Mesodermal cell (in vitro differentiated cells): ENCODE results near the gene FSIP1.
A peak's percentile ranks its signal among the peaks of the same experiment; 100 is the strongest.

ENCODE experiments used
- H3K27ac ChIP-seq: 2 replicates; pipeline ENCODE4 v1.7.0; 2013; ENCODE audit warnings: mild to moderate bottlenecking, low read depth, low read length, moderate library complexity; ENCODE audit not compliant: severe bottlenecking
- H3K36me3 ChIP-seq: 2 replicates; pipeline ENCODE4 v1.7.1; 2013; ENCODE audit warnings: mild to moderate bottlenecking, low read length, moderate library complexity; ENCODE audit not compliant: control insufficient read depth, insufficient read depth
- H3K4me1 ChIP-seq: one replicate; pipeline ENCODE4 v1.7.1; 2013; ENCODE audit warnings: mild to moderate bottlenecking, low read length; ENCODE audit not compliant: insufficient read depth, control insufficient read depth, poor library complexity, severe bottlenecking
- H3K4me3 ChIP-seq: 2 replicates; pipeline ENCODE4 v1.7.0; 2013; ENCODE audit warnings: low read length, control low read depth, mild to moderate bottlenecking; ENCODE audit not compliant: insufficient read depth, poor library complexity, severe bottlenecking; ENCODE audit errors: extremely low read depth
- H3K9me3 ChIP-seq: 2 replicates; pipeline ENCODE4 v1.7.1; 2013; ENCODE audit warnings: mild to moderate bottlenecking, low read length, moderate library complexity; ENCODE audit not compliant: control insufficient read depth
- WGBS, 2 experiments: methylation state at CpG; one replicate each; pipeline ENCODE4 v1.1.5; 2013; ENCODE audit warnings: missing lambda C conversion rate in 2 of 2; ENCODE audit not compliant: insufficient coverage in 2 of 2; 5-methylcytosine and 5-hydroxymethylcytosine counted together

Gene FSIP1

DNA sequence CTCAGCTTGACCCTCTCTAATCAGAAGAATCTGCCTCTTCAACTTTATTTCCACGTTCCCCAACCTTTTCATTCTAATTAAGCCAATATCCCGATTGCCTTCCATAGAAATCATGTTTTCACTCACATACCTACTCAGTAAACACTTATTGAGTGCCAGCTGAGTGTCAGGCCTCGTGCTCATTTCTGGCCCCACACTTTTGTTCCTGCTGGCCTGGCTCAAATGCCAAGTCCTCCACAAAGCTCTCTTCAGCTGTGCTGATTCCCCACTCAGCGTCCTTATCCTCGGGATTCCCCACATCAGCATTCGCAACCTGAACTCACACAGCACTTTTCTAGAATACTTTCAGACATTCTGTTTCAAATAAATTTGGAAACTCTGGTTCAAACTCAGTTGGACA lies 132.9 kb downstream of the FSIP1 start:
- Histone ChIP-seq H3K27ac (no peak overlapping the region), H3K9me3 (peaks cover 4% of the 10 kb centered on the region), H3K4me1 (no peaks in the 10 kb centered on the region), H3K4me3 (no peak overlapping the region), H3K36me3 (no peaks in the 10 kb centered on the region)
- 85 to 89% methylated on average over 6 of the region's 6 CpGs for WGBS, 2 experiments

GRCh38 chr15:39646425-39646824 lies 136.2 kb downstream of the FSIP1 start:
- 83 to 100% methylated on average over 1 to 2 of the region's 5 CpGs for WGBS, 2 experiments

GRCh38 chr15:39645976-39646257 lies 136.7 kb downstream of the FSIP1 start:
- 100% methylated on average over 2 of the region's 2 CpGs for WGBS, 2 experiments
- H3K9me3 ChIP-seq = no peaks in the 10 kb centered on the region
- H3K27ac ChIP-seq = no peak overlapping the region
- peaks cover 11% of the 10 kb centered on the region for H3K4me1 ChIP-seq
- H3K36me3 ChIP-seq = no peaks in the 10 kb centered on the region
- no peak overlapping the region for H3K4me3 ChIP-seq

More at GRCh38 chr15:39646425-39646824, 136.2 kb downstream of the FSIP1 start:
- Histone ChIP-seq H3K9me3 (no peaks in the 10 kb centered on the region), H3K4me3 (no peak overlapping the region), H3K36me3 (no peaks in the 10 kb centered on the region), H3K27ac (no peak overlapping the region), H3K4me1 (peaks cover 10% of the 10 kb centered on the region)

- no peak overlapping the region for H3K4me3 ChIP-seq
- no peaks in the 10 kb centered on the region for H3K9me3 ChIP-seq
- peaks cover 11% of the 10 kb centered on the region for H3K4me1 ChIP-seq
- H3K27ac ChIP-seq = no peak overlapping the region
- H3K36me3 ChIP-seq = no peaks in the 10 kb centered on the region
- WGBS, 2 experiments = 91 to 93% methylated on average over 16 to 18 of the region's 20 CpGs
Measured at GRCh38 chr15:39645138-39645975, 137.3 kb downstream of the FSIP1 start.

GRCh38 chr15:39644136-39644535 lies 138.5 kb downstream of the FSIP1 start:
- Histone ChIP-seq H3K9me3 (no peaks in the 10 kb centered on the region), H3K36me3 (no peaks in the 10 kb centered on the region), H3K27ac (no peak overlapping the region), H3K4me1 (peaks cover 11% of the 10 kb centered on the region), H3K4me3 (no peak overlapping the region)
- 78 to 82% methylated on average over 11 to 13 of the region's 13 CpGs for WGBS, 2 experiments

DNA sequence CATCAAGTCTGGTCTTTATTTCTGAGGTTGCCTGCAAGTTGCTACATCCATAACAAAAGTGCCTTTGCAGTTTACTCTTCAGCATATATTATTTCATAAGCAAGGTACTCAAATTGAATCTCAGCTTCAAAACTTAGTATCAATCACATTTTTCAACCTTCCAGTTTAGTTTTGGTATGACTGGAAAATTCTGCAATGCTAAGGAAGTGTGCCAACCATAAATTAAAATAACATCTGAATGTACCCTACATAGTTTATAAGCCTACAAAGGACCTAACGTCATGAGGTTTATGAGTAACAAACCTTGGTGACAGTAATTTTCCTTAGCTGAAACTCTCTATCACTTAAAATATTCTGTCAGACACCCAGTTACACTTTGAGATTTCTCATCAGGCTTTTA lies 138.9 kb downstream of the FSIP1 start:
- Histone ChIP-seq H3K4me1 (peaks cover 11% of the 10 kb centered on the region), H3K27ac (no peak overlapping the region), H3K4me3 (no peak overlapping the region), H3K9me3 (no peaks in the 10 kb centered on the region), H3K36me3 (no peaks in the 10 kb centered on the region)
- 75% methylated on average over 1 of the region's 1 CpG; no CpG with 5 or more reads in 1 of the 2 experiments for WGBS, 2 experiments

DNA sequence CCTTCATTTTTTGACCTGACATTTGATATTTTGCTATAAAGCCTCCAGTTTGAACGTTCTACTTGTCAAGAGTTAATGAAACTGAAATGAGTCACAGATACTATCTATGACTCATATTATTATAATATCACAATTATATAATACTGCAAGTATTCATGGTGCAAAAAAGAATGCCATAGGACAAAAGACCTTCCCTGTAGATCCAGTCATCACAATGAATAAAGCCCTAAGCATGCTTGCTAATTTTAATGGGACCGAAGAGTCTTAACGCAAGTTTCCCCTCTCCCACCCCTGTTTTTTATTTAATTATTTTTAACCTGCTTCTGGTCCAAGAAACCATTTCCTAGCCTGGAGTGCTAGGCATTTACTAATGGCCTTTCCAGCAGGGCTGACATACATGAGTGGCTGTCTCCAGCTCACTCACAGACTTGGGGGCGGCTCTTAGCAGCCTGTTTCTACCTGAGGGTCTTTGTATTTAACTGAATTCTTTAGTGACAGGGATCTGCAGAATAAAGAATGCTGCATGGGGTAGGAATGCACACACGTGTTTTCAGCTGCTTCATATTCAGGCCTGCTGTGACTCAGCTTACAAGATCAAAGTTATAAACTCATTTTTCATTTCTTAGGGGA lies 140.5 kb downstream of the FSIP1 start:
- Histone ChIP-seq H3K27ac (peak overlapping the region; percentile 47), H3K4me1 (peaks cover 11% of the 10 kb centered on the region), H3K36me3 (no peaks in the 10 kb centered on the region), H3K4me3 (no peak overlapping the region), H3K9me3 (no peaks in the 10 kb centered on the region)
- WGBS, 2 experiments = 0 to 60% methylated on average over 1 to 2 of the region's 5 CpGs

DNA sequence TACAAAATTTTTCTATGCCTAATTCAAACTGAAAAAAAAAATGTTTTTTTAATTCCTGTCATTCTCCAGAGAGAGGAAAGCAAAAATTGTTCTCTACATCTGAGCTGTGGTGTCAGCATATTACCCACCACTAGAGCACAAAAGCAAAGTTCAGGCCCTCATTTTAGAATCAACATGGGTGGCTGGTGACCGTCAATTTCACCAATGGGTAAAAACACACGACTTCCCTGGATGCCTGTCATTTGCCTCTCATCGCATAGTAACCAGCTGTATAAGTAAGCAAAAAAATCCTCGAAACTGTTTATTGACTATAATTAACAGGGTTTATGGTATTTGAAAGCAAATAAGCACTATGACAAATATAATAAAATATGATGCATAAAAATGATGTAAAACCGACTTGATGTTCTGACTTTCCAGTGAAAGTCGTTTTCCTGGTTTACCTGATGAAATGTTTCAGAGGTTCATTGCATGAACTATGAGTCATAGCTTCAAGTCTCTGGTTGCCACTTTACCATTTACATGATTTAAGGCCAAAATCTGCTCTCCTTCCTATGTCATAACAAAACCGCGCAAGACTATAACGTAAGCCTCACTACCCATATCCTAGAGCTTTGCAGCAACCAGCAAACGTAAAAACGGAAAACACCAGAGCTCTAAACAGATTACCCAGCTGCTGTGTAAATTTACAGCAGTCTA lies 141.3 kb downstream of the FSIP1 start:
- Histone ChIP-seq H3K4me1 (peaks cover 11% of the 10 kb centered on the region), H3K9me3 (no peaks in the 10 kb centered on the region), H3K27ac (no peak overlapping the region), H3K4me3 (no peak overlapping the region), H3K36me3 (no peaks in the 10 kb centered on the region)
- 86 to 96% methylated on average over 3 to 5 of the region's 11 CpGs for WGBS, 2 experiments

GRCh38 chr15:39640665-39641064 lies 142.0 kb downstream of the FSIP1 start:
- Histone ChIP-seq H3K4me1 (peaks cover 11% of the 10 kb centered on the region), H3K4me3 (no peak overlapping the region), H3K9me3 (no peaks in the 10 kb centered on the region), H3K27ac (no peak overlapping the region), H3K36me3 (no peaks in the 10 kb centered on the region)
- 91 to 96% methylated on average over 2 to 3 of the region's 3 CpGs for WGBS, 2 experiments

DNA sequence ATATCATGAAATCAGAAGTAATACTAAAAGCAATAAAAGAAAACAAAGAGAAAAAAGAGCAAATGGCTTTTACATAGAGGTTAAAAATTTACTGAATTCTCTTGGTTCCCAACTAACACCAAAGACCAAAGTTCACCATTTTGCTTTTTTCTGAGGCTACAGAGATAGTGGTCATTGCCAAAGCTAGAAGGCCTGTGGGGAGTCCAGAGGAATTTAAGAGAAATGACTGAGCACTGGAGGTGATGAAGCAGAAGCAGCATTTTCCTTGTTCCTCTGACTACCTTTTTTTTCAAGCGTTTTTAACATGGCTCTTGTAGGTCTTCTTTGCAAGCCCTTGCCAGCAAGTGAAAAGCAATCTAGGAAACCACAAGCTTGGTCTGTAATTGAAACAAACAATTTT lies 143.6 kb downstream of the FSIP1 start:
- no peaks in the 10 kb centered on the region for H3K36me3 ChIP-seq
- 67 to 92% methylated on average over 1 of the region's 1 CpG for WGBS, 2 experiments
- no peaks in the 10 kb centered on the region for H3K9me3 ChIP-seq
- no peak overlapping the region for H3K4me3 ChIP-seq
- peaks cover 11% of the 10 kb centered on the region for H3K4me1 ChIP-seq
- no peak overlapping the region for H3K27ac ChIP-seq
